Measurements from ENCODE around the gene ADCK1. TPM values are rescaled to one million over a fixed set of nuclear protein-coding genes. Genes with fewer than 3 reads are reported as not detected.

The ADCK1 gene
- total RNA-seq, 1 experiment from 2014 or later, result 11.4 TPM

DNA sequence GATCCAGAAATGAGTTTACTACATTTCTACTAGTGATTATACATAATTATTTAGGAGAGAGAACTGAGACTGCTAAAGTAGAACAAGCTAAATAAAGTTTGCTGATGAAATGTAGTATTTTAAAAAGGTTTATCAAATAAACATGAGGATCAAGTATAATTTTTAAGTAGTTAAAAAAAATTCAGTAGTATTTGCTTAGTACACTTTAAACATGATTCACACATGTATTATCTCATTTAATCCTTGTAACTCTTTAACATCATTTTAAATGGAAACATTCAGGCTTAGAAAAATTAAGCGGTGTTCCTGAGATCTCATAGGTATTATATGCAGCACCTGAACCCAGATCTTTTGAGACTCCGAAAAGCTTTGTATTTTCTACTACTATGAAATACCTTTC, 47.6 kb upstream of the ADCK1 start:
- TF ChIP-seq, protein P1, sequence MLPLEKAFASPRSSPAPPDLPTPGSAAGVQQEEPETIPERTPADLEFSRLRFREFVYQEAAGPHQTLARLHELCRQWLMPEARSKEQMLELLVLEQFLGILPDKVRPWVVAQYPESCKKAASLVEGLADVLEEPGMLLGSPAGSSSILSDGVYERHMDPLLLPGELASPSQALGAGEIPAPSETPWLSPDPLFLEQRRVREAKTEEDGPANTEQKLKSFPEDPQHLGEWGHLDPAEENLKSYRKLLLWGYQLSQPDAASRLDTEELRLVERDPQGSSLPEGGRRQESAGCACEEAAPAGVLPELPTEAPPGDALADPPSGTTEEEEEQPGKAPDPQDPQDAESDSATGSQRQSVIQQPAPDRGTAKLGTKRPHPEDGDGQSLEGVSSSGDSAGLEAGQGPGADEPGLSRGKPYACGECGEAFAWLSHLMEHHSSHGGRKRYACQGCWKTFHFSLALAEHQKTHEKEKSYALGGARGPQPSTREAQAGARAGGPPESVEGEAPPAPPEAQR (CRISPR knock-in tag; IDR thresholded peaks at IDR 0.05), result no peak
- no peak for TF ChIP-seq ZNF416 (CRISPR knock-in tag; IDR thresholded peaks at IDR 0.05)
- TF ChIP-seq, protein P2, sequence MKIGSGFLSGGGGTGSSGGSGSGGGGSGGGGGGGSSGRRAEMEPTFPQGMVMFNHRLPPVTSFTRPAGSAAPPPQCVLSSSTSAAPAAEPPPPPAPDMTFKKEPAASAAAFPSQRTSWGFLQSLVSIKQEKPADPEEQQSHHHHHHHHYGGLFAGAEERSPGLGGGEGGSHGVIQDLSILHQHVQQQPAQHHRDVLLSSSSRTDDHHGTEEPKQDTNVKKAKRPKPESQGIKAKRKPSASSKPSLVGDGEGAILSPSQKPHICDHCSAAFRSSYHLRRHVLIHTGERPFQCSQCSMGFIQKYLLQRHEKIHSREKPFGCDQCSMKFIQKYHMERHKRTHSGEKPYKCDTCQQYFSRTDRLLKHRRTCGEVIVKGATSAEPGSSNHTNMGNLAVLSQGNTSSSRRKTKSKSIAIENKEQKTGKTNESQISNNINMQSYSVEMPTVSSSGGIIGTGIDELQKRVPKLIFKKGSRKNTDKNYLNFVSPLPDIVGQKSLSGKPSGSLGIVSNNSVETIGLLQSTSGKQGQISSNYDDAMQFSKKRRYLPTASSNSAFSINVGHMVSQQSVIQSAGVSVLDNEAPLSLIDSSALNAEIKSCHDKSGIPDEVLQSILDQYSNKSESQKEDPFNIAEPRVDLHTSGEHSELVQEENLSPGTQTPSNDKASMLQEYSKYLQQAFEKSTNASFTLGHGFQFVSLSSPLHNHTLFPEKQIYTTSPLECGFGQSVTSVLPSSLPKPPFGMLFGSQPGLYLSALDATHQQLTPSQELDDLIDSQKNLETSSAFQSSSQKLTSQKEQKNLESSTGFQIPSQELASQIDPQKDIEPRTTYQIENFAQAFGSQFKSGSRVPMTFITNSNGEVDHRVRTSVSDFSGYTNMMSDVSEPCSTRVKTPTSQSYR (CRISPR knock-in tag; IDR thresholded peaks at IDR 0.05), result no peak
- TF ChIP-seq, protein P3, sequence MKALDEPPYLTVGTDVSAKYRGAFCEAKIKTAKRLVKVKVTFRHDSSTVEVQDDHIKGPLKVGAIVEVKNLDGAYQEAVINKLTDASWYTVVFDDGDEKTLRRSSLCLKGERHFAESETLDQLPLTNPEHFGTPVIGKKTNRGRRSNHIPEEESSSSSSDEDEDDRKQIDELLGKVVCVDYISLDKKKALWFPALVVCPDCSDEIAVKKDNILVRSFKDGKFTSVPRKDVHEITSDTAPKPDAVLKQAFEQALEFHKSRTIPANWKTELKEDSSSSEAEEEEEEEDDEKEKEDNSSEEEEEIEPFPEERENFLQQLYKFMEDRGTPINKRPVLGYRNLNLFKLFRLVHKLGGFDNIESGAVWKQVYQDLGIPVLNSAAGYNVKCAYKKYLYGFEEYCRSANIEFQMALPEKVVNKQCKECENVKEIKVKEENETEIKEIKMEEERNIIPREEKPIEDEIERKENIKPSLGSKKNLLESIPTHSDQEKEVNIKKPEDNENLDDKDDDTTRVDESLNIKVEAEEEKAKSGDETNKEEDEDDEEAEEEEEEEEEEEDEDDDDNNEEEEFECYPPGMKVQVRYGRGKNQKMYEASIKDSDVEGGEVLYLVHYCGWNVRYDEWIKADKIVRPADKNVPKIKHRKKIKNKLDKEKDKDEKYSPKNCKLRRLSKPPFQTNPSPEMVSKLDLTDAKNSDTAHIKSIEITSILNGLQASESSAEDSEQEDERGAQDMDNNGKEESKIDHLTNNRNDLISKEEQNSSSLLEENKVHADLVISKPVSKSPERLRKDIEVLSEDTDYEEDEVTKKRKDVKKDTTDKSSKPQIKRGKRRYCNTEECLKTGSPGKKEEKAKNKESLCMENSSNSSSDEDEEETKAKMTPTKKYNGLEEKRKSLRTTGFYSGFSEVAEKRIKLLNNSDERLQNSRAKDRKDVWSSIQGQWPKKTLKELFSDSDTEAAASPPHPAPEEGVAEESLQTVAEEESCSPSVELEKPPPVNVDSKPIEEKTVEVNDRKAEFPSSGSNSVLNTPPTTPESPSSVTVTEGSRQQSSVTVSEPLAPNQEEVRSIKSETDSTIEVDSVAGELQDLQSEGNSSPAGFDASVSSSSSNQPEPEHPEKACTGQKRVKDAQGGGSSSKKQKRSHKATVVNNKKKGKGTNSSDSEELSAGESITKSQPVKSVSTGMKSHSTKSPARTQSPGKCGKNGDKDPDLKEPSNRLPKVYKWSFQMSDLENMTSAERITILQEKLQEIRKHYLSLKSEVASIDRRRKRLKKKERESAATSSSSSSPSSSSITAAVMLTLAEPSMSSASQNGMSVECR (CRISPR knock-in tag; IDR thresholded peaks at IDR 0.05; ENCODE audit: borderline replicate concordance), result no peak
- TF ChIP-seq SP1 (CRISPR knock-in tag; conservative IDR thresholded peaks at IDR 0.05), result no peak
- TF ChIP-seq ZNF232 (CRISPR knock-in tag; IDR thresholded peaks at IDR 0.05), result no peak
- TF ChIP-seq PRRX2 (CRISPR knock-in tag; IDR thresholded peaks at IDR 0.05), result no peak
- TF ChIP-seq, protein P4, sequence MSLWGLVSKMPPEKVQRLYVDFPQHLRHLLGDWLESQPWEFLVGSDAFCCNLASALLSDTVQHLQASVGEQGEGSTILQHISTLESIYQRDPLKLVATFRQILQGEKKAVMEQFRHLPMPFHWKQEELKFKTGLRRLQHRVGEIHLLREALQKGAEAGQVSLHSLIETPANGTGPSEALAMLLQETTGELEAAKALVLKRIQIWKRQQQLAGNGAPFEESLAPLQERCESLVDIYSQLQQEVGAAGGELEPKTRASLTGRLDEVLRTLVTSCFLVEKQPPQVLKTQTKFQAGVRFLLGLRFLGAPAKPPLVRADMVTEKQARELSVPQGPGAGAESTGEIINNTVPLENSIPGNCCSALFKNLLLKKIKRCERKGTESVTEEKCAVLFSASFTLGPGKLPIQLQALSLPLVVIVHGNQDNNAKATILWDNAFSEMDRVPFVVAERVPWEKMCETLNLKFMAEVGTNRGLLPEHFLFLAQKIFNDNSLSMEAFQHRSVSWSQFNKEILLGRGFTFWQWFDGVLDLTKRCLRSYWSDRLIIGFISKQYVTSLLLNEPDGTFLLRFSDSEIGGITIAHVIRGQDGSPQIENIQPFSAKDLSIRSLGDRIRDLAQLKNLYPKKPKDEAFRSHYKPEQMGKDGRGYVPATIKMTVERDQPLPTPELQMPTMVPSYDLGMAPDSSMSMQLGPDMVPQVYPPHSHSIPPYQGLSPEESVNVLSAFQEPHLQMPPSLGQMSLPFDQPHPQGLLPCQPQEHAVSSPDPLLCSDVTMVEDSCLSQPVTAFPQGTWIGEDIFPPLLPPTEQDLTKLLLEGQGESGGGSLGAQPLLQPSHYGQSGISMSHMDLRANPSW (CRISPR knock-in tag; conservative IDR thresholded peaks at IDR 0.05; ENCODE audit: low read depth), result no peak
- TF ChIP-seq, protein P5, sequence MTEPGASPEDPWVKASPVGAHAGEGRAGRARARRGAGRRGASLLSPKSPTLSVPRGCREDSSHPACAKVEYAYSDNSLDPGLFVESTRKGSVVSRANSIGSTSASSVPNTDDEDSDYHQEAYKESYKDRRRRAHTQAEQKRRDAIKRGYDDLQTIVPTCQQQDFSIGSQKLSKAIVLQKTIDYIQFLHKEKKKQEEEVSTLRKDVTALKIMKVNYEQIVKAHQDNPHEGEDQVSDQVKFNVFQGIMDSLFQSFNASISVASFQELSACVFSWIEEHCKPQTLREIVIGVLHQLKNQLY (CRISPR knock-in tag; IDR thresholded peaks at IDR 0.05), result no peak
- TF ChIP-seq, protein P6, sequence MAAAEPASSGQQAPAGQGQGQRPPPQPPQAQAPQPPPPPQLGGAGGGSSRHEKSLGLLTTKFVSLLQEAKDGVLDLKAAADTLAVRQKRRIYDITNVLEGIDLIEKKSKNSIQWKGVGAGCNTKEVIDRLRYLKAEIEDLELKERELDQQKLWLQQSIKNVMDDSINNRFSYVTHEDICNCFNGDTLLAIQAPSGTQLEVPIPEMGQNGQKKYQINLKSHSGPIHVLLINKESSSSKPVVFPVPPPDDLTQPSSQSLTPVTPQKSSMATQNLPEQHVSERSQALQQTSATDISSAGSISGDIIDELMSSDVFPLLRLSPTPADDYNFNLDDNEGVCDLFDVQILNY (CRISPR knock-in tag; IDR thresholded peaks at IDR 0.05), result no peak
- TF ChIP-seq NFATC4 (CRISPR knock-in tag; IDR thresholded peaks at IDR 0.05), result no peak
- TF ChIP-seq, protein P7, sequence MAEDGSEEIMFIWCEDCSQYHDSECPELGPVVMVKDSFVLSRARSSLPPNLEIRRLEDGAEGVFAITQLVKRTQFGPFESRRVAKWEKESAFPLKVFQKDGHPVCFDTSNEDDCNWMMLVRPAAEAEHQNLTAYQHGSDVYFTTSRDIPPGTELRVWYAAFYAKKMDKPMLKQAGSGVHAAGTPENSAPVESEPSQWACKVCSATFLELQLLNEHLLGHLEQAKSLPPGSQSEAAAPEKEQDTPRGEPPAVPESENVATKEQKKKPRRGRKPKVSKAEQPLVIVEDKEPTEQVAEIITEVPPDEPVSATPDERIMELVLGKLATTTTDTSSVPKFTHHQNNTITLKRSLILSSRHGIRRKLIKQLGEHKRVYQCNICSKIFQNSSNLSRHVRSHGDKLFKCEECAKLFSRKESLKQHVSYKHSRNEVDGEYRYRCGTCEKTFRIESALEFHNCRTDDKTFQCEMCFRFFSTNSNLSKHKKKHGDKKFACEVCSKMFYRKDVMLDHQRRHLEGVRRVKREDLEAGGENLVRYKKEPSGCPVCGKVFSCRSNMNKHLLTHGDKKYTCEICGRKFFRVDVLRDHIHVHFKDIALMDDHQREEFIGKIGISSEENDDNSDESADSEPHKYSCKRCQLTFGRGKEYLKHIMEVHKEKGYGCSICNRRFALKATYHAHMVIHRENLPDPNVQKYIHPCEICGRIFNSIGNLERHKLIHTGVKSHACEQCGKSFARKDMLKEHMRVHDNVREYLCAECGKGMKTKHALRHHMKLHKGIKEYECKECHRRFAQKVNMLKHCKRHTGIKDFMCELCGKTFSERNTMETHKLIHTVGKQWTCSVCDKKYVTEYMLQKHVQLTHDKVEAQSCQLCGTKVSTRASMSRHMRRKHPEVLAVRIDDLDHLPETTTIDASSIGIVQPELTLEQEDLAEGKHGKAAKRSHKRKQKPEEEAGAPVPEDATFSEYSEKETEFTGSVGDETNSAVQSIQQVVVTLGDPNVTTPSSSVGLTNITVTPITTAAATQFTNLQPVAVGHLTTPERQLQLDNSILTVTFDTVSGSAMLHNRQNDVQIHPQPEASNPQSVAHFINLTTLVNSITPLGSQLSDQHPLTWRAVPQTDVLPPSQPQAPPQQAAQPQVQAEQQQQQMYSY (CRISPR knock-in tag; IDR thresholded peaks at IDR 0.05), result no peak
- TF ChIP-seq CREB1 (CRISPR knock-in tag; IDR thresholded peaks at IDR 0.05), result no peak
- no peak for TF ChIP-seq NFYB (CRISPR knock-in tag; conservative IDR thresholded peaks at IDR 0.05; ENCODE audit: low read depth)
- TF ChIP-seq, protein P8, sequence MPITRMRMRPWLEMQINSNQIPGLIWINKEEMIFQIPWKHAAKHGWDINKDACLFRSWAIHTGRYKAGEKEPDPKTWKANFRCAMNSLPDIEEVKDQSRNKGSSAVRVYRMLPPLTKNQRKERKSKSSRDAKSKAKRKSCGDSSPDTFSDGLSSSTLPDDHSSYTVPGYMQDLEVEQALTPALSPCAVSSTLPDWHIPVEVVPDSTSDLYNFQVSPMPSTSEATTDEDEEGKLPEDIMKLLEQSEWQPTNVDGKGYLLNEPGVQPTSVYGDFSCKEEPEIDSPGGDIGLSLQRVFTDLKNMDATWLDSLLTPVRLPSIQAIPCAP (CRISPR knock-in tag; IDR thresholded peaks at IDR 0.05), result no peak
- no peak for TF ChIP-seq SOX15 (CRISPR knock-in tag; IDR thresholded peaks at IDR 0.05)
- no peak for TF ChIP-seq EMX1 (CRISPR knock-in tag; IDR thresholded peaks at IDR 0.05)
- no peak for TF ChIP-seq ZNF263 (CRISPR knock-in tag; IDR thresholded peaks at IDR 0.05; ENCODE audit: low read depth)
- no peak overlapping the region for H3K27ac Mint-ChIP-seq
- POLR2A ChIA-PET, result no interaction called here

More for the DNA sequence above, 47.6 kb upstream of the ADCK1 start:
- H3K36me3 Mint-ChIP-seq, result peaks cover 63% of the 10 kb centered on the region
- H3K4me1 Mint-ChIP-seq, result no peaks in the 10 kb centered on the region
- peaks cover 7% of the 10 kb centered on the region for H3K9me3 Mint-ChIP-seq
- H3K4me3 Mint-ChIP-seq, result no peak overlapping the region
- CTCF ChIA-PET, result no interaction called here
- H3K27me3 Mint-ChIP-seq (ENCODE audit: low read depth), result no peaks in the 10 kb centered on the region
- DNase-seq (ENCODE audit: low spot score), result no peak
- no peak for ATAC-seq

Data from WTC11 (cell line).